Right renal cortex interstitium (tissue), 3 donors: ENCODE results near the gene PHC2. TPM values are rescaled to one million over a fixed set of nuclear protein-coding genes. Genes with fewer than 3 reads are reported as not detected.

Experiments used
- DNase-seq, 3 donors: peaks; one replicate each; pipeline ENCODE4 v3.0.0-alpha.2; 2013; ENCODE audit warnings: low read depth in 3 of 3, low spot score in 2 of 3
- polyA plus RNA-seq, 3 donors: library from polyadenylated mRNA; unstranded; fragments of 120-200 nt; gene quantifications; one replicate each; pipeline ENCODE4 v1.2.1, GENCODE V29; 2013; ENCODE audit not compliant: insufficient read length in 3 of 3

The PHC2 gene
- polyA plus RNA-seq, 3 donors = 102 to 107 (median 105) TPM

GRCh38 chr1:33276573-33277298, 154.2 kb downstream of the PHC2 start:
- no peak for DNase-seq

DNA sequence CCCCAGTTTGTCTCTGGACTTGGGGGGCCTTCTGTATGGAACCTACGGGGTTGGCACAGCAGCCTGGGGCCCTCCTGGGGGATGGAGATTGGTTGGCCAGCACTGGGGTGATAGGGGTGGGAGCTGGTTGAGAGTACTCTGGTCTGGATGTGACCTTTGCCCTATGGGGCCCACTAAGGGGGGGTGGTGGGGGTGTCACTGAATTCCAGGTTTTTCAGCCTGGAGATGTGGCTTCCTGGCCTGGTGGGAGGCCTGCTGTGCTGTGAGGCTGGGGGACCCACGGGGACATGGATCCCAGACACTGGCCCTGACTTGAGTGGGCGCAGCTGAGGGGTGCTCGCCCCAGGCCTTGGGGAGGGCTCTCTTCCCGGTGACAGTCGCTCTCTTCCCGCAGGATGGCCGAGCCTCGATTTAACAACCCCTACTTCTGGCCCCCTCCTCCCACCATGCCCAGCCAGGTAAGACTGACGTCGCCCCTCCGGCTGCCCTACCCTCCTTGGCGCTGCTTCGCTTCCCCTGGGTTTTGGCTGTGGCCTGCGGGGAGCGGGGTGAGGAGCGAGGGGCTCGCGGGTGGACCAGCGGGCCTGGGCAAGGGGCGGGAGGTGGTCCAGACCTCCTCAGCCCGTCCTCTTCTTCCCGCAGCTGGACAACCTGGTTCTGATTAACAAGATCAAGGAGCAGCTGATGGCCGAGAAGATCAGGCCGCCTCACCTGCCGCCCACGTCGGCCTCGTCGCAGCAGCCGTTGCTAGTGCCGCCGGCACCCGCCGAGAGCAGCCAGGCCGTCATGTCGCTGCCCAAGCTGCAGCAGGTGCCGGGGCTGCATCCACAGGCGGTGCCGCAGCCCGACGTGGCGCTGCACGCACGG, 155.0 kb downstream of the PHC2 start:
- no peak for DNase-seq

DNA sequence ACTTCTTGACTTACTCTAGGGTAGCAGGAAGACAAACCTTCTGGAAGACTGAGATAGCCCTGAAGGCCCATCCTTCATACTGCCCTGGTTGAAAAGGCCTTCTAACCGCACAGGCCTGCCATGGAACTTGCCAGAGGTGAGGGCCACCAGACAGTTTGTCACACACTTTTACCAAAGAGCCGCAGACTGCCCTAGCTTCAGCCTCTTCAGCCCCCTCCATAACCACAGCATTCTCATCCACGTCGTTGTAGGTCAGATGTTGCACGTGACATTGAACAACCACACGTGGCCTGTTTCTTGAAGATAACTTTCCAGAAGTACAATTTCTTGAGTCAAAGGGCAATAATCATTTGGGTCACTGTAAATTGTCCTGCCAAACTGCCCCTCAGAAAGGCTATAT, 155.7 kb downstream of the PHC2 start:
- no peak for DNase-seq

- DNase-seq = no peak
Observed at GRCh38 chr1:33274446-33274845, 156.4 kb downstream of the PHC2 start.

GRCh38 chr1:33273961-33274371, 156.9 kb downstream of the PHC2 start:
- DNase-seq = no peak

Other genes starting within 250 kb of the PHC2 start
- 1 to 10 TPM; 6.2 to 6.7 (median 6.4) TPM for gene TRIM62, start 249.1 kb downstream of the PHC2 start, polyA plus RNA-seq
- gene ZNF362, start 174.6 kb downstream of the PHC2 start, polyA plus RNA-seq = 10 to 100 TPM; 47.4 to 53.7 (median 50.4) TPM
- gene A3GALT2, start 110.0 kb downstream of the PHC2 start, polyA plus RNA-seq = not detected
- gene ZSCAN20, start 41.5 kb upstream of the PHC2 start, polyA plus RNA-seq = 1 to 10 TPM; 5.1 to 6.0 (median 5.6) TPM